Brain microvascular endothelial cell (primary cell): ENCODE measurements around the gene PPM1F.

ENCODE experiments used
- DNase-seq: peaks from one replicate; pipeline ENCODE4 v3.0.0-alpha.2; 2020
- H3K27ac ChIP-seq: fragments of 250-450 bp; sonication (Bioruptor Pico); 2 replicates; pipeline ENCODE4 v1.5.1; 2020; ENCODE audit warnings: mild to moderate bottlenecking, moderate library complexity
- H3K27me3 ChIP-seq: fragments of 250-450 bp; sonication (Bioruptor Pico); replicated peaks from 2 replicates; pipeline ENCODE4 v1.5.1; 2020; ENCODE audit warnings: mild to moderate bottlenecking
- H3K36me3 ChIP-seq: fragments of 250-450 bp; sonication (Bioruptor Pico); replicated peaks from 2 replicates; pipeline ENCODE4 v1.5.1; 2020; ENCODE audit warnings: mild to moderate bottlenecking
- H3K4me3 ChIP-seq: 2 replicates; pipeline ENCODE4 v1.5.1; 2011; ENCODE audit warnings: low read depth, mild to moderate bottlenecking, control low read depth, low read length, moderate library complexity
- CTCF ChIP-seq: IDR thresholded peaks from 2 replicates; pipeline ENCODE4 v1.5.1; 2011; ENCODE audit warnings: low read depth, mild to moderate bottlenecking, moderate library complexity, low read length, control low read depth, inconsistent platforms; ENCODE audit errors: missing control alignments
- in situ Hi-C: cut with HindIII; loops from 2 replicates; pipeline ENCODE4 v1.10.0; 2017; ENCODE audit warnings: low sequenced_read_pairs, low pct_ligation_motif_present

The PPM1F gene

DNA sequence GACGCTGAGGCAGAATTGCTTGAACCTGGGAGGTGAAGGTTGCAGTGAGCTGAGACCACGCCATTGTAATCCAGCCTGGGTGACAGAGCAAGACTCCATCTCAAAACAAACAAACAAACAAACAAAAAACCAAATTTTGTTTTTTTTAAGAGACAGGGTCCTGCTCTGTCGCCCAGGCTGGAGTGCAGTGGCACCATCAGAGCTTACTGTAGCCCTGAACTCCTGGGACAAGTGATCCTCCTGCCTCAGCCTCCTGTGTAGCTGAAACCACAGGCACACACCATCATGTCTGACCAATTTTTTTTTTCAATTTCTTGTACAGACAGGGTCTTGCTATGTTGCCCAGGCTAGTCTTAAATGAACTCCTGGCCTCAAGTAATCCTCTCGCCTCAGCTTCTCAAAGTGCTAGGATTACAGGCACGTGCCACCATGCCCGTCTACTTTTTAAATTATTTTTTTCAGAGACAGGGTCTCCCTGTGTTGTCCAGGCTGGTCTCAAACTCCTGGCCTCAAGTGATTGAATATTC lies 13.2 kb upstream of the PPM1F start:
- no peak overlapping the region for H3K27ac ChIP-seq
- H3K4me3 ChIP-seq, result no peak overlapping the region
- in situ Hi-C loops, result no loop called here
- H3K36me3 ChIP-seq, result peaks cover 94% of the 10 kb centered on the region
- no peaks in the 10 kb centered on the region for H3K27me3 ChIP-seq
- no peak for TF ChIP-seq CTCF
- no peak for DNase-seq

DNA sequence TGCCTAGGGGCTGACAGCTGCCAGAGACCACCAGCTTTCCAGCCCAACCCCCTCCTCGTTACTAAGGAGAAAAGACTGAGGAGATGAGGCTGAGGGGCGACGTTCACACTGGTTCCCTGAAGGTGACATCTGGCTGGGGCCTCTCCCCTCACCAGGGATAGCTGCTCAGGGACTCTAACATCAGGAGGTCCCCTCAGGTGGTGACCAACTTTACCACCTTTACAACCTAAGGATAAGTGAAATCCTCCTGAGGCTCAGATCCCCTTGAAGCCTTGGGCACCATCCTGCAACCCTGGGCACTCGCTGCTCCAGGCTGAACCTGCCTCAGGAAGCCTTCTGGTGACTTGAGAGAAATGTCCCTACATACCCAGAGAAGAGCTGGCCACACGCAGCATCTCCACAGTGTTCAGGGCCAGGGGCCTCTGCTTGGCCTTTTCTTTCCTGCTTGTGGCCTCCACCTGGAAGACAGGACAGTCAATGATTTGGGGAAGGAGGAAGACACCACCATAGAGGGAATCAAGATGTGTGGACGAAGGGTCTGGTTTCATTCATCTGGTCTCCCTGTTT lies 12.4 kb upstream of the PPM1F start:
- H3K27me3 ChIP-seq, result no peaks in the 10 kb centered on the region
- H3K4me3 ChIP-seq, result no peak overlapping the region
- no peak for TF ChIP-seq CTCF
- no peak for DNase-seq
- in situ Hi-C loops, result no loop called here
- peak overlapping the region; percentile 14 for H3K27ac ChIP-seq
- peaks cover 92% of the 10 kb centered on the region for H3K36me3 ChIP-seq

GRCh38 chr22:21964234-21964633 lies 11.6 kb upstream of the PPM1F start:
- Histone ChIP-seq H3K27ac (peak overlapping the region; percentile 14), H3K4me3 (no peak overlapping the region), H3K36me3 (peaks cover 92% of the 10 kb centered on the region), H3K27me3 (no peaks in the 10 kb centered on the region)
- no peak for DNase-seq
- in situ Hi-C loops, result no loop called here
- TF ChIP-seq CTCF, result no peak

GRCh38 chr22:21963790-21964211 lies 11.2 kb upstream of the PPM1F start:
- DNase-seq, result no peak
- peaks cover 92% of the 10 kb centered on the region for H3K36me3 ChIP-seq
- no peak overlapping the region for H3K27ac ChIP-seq
- H3K27me3 ChIP-seq, result no peaks in the 10 kb centered on the region
- H3K4me3 ChIP-seq, result no peak overlapping the region
- in situ Hi-C loops, result no loop called here
- no peak for TF ChIP-seq CTCF

- no peaks in the 10 kb centered on the region for H3K27me3 ChIP-seq
- TF ChIP-seq CTCF, result no peak
- DNase-seq, result no peak
- H3K27ac ChIP-seq, result no peak overlapping the region
- in situ Hi-C loops, result no loop called here
- peaks cover 93% of the 10 kb centered on the region for H3K36me3 ChIP-seq
- no peak overlapping the region for H3K4me3 ChIP-seq
These were observed 10.6 kb upstream of the PPM1F start for GRCh38 chr22:21963286-21963685.

DNA sequence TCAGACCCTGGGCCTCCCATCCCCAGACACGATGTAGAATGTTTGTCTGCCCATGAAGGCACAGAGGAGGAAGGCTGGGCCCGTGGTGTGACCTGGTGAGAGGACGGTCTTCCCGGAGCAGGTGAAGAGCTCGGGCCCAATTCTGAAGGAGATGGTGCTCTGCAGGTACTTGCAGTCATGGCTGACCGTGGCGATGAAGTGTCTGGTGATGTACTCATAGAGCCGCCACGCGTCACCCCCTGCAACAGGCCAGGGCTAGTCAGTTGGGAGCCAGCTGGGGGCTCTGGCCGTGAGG lies 10.0 kb upstream of the PPM1F start:
- Histone ChIP-seq H3K27me3 (no peaks in the 10 kb centered on the region), H3K36me3 (peaks cover 89% of the 10 kb centered on the region)

More for the DNA sequence above, 10.0 kb upstream of the PPM1F start:
- H3K4me3 ChIP-seq, result no peak overlapping the region
- H3K27ac ChIP-seq, result no peak overlapping the region
- in situ Hi-C loops, result no loop called here
- DNase-seq, result no peak
- no peak for TF ChIP-seq CTCF
